RWPE2 (cell line): ENCODE data around the gene ADAMTS6.

Source experiments
- ATAC-seq: fragments of 200-7000 bp; cut with Tn5 transposase; 3 replicates; pipeline ENCODE4 v1.9.1; 2021; ENCODE audit warnings: low read depth
- DNase-seq: peaks from one replicate; pipeline ENCODE4 v3.0.0-alpha.2; 2020; ENCODE audit warnings: low spot score
- H3K27ac ChIP-seq: fragments of 450-650 bp; 2 replicates; pipeline ENCODE4 v1.5.1; 2017; ENCODE audit warnings: mild to moderate bottlenecking; ENCODE audit not compliant: poor library complexity, severe bottlenecking
- H3K27me3 ChIP-seq: fragments of 250-450 bp; sonication (Bioruptor Pico); 2 replicates; pipeline ENCODE4 v1.5.1; 2021; ENCODE audit warnings: mild to moderate bottlenecking, moderate library complexity; ENCODE audit not compliant: insufficient read depth, poor library complexity, severe bottlenecking
- H3K36me3 ChIP-seq: fragments of 250-450 bp; sonication (Bioruptor Pico); 2 replicates; pipeline ENCODE4 v1.5.1; 2020; ENCODE audit warnings: low read depth, mild to moderate bottlenecking, moderate library complexity
- H3K4me1 ChIP-seq: fragments of 250-450 bp; sonication (Bioruptor Pico); 2 replicates; pipeline ENCODE4 v1.5.1; 2021; ENCODE audit warnings: mild to moderate bottlenecking, moderate library complexity; ENCODE audit not compliant: insufficient read depth, poor library complexity, severe bottlenecking
- H3K4me3 ChIP-seq: fragments of 250-450 bp; sonication (Bioruptor Pico); 2 replicates; pipeline ENCODE4 v1.5.1; 2021; ENCODE audit warnings: mild to moderate bottlenecking, moderate library complexity; ENCODE audit not compliant: severe bottlenecking
- H3K9me3 ChIP-seq: fragments of 250-450 bp; sonication (Bioruptor Pico); 2 replicates; pipeline ENCODE4 v1.5.1; 2021; ENCODE audit warnings: mild to moderate bottlenecking, moderate library complexity; ENCODE audit not compliant: severe bottlenecking
- CTCF ChIP-seq: fragments of 450-650 bp; IDR thresholded peaks from one replicate; pipeline ENCODE4 v1.5.1; 2017; ENCODE audit warnings: mild to moderate bottlenecking, moderate library complexity; ENCODE audit not compliant: poor library complexity, severe bottlenecking

ADAMTS6 gene

GRCh38 chr5:65434122-65434521 lies 47.6 kb downstream of the ADAMTS6 start:
- no peak for DNase-seq
- Histone ChIP-seq H3K9me3 (no peaks in the 10 kb centered on the region), H3K4me3 (no peak overlapping the region), H3K4me1 (no peaks in the 10 kb centered on the region), H3K27me3 (no peaks in the 10 kb centered on the region), H3K27ac (no peak overlapping the region), H3K36me3 (peaks cover 36% of the 10 kb centered on the region)
- TF ChIP-seq CTCF: no peak
- ATAC-seq: no peak

GRCh38 chr5:65426656-65427055 lies 55.1 kb downstream of the ADAMTS6 start:
- Histone ChIP-seq H3K9me3 (peaks cover 4% of the 10 kb centered on the region), H3K4me1 (no peaks in the 10 kb centered on the region), H3K36me3 (peaks cover 20% of the 10 kb centered on the region), H3K27ac (no peak overlapping the region), H3K27me3 (no peaks in the 10 kb centered on the region), H3K4me3 (no peak overlapping the region)
- ATAC-seq (no peak), DNase-seq (no peak)
- no peak for TF ChIP-seq CTCF

GRCh38 chr5:65423623-65424022 lies 58.1 kb downstream of the ADAMTS6 start:
- no peak for TF ChIP-seq CTCF
- peaks cover 4% of the 10 kb centered on the region for H3K9me3 ChIP-seq
- no peak for ATAC-seq

GRCh38 chr5:65418661-65419060 lies 63.1 kb downstream of the ADAMTS6 start:
- Histone ChIP-seq H3K9me3 (no peaks in the 10 kb centered on the region), H3K36me3 (peaks cover 37% of the 10 kb centered on the region), H3K27ac (no peak overlapping the region), H3K4me3 (no peak overlapping the region), H3K27me3 (no peaks in the 10 kb centered on the region), H3K4me1 (no peaks in the 10 kb centered on the region)
- ATAC-seq: no peak
- TF ChIP-seq CTCF: no peak
- DNase-seq: no peak

More at GRCh38 chr5:65423623-65424022, 58.1 kb downstream of the ADAMTS6 start:
- no peak overlapping the region for H3K4me3 ChIP-seq
- peaks cover 39% of the 10 kb centered on the region for H3K36me3 ChIP-seq
- H3K27ac ChIP-seq: no peak overlapping the region
- no peak for DNase-seq
- H3K4me1 ChIP-seq: no peaks in the 10 kb centered on the region
- no peaks in the 10 kb centered on the region for H3K27me3 ChIP-seq

GRCh38 chr5:65413822-65414221 lies 67.9 kb downstream of the ADAMTS6 start:
- ATAC-seq (no peak), DNase-seq (no peak)
- TF ChIP-seq CTCF: no peak
- Histone ChIP-seq H3K36me3 (peaks cover 28% of the 10 kb centered on the region), H3K27me3 (no peaks in the 10 kb centered on the region), H3K27ac (no peak overlapping the region), H3K4me3 (no peak overlapping the region), H3K9me3 (no peaks in the 10 kb centered on the region), H3K4me1 (no peaks in the 10 kb centered on the region)
